Keratinocyte (primary cell): Measurements from ENCODE around the gene FAM3B. TPM values are rescaled to one million over a fixed set of nuclear protein-coding genes. Genes with fewer than 3 reads are reported as not detected.

Experiments used
- DNase-seq: peaks from one replicate; pipeline ENCODE4 v3.0.0-alpha.2; 2011; ENCODE audit warnings: low read depth, missing footprints, low spot score
- FAIRE-seq: peaks from 2 replicates; lab custom pipeline; 2011; peaks lifted over from hg19 to GRCh38; lab: Jason Lieb, UNC
- H2AFZ ChIP-seq: 2 replicates; pipeline ENCODE4 v1.6.0; 2012; ENCODE audit warnings: low read length, control low read depth, inconsistent platforms; ENCODE audit not compliant: control insufficient read depth
- H3K27ac ChIP-seq: 2 replicates; pipeline ENCODE4 v1.5.1; 2011; ENCODE audit warnings: low read length; ENCODE audit not compliant: control insufficient read depth, insufficient read depth
- H3K27me3 ChIP-seq: 3 replicates; pipeline ENCODE4 v1.6.0; 2011; ENCODE audit warnings: low read length; ENCODE audit not compliant: control insufficient read depth, insufficient read depth; ENCODE audit errors: extremely low read depth
- H3K36me3 ChIP-seq, 2 experiments: 2 replicates in 1 of 2; 3 replicates in 1 of 2; pipeline ENCODE4 v1.5.1; 2011; ENCODE audit warnings: low read length in 2 of 2, mild to moderate bottlenecking in 1 of 2; ENCODE audit not compliant: control insufficient read depth in 2 of 2, insufficient read depth in 2 of 2; ENCODE audit errors: extremely low read depth in 1 of 2
- H3K4me1 ChIP-seq: 3 replicates; pipeline ENCODE4 v1.5.1; 2011; ENCODE audit warnings: low read length; ENCODE audit not compliant: control insufficient read depth, insufficient read depth; ENCODE audit errors: extremely low read depth
- H3K4me2 ChIP-seq: 3 replicates; pipeline ENCODE4 v1.6.0; 2011; ENCODE audit warnings: low read depth, low read length; ENCODE audit not compliant: control insufficient read depth, insufficient read depth; ENCODE audit errors: extremely low read depth
- H3K4me3 ChIP-seq, 3 experiments: fragments of 200-600 bp in 1 of 3; sonication (generic) in 1 of 3; 2 replicates in 2 of 3; 3 replicates in 1 of 3; pipeline ENCODE4 v1.5.1; 2011 to 2016; ENCODE audit warnings: low read length in 3 of 3, mild to moderate bottlenecking in 3 of 3, control low read depth in 2 of 3, inconsistent platforms in 1 of 3, low read depth in 1 of 3, mixed read lengths in 1 of 3, mixed run types in 1 of 3, moderate library complexity in 1 of 3; ENCODE audit not compliant: control insufficient read depth in 2 of 3, insufficient read depth in 2 of 3; ENCODE audit errors: extremely low read depth in 1 of 3
- H3K79me2 ChIP-seq: 2 replicates; pipeline ENCODE4 v1.6.0; 2012; ENCODE audit warnings: low read length; ENCODE audit not compliant: control insufficient read depth, insufficient read depth
- H3K9ac ChIP-seq: 3 replicates; pipeline ENCODE4 v1.6.0; 2011; ENCODE audit warnings: low read length; ENCODE audit not compliant: control insufficient read depth, insufficient read depth; ENCODE audit errors: extremely low read depth
- H3K9me1 ChIP-seq: 3 replicates; pipeline ENCODE4 v1.6.0; 2011; ENCODE audit warnings: low read length; ENCODE audit not compliant: control insufficient read depth, insufficient read depth; ENCODE audit errors: extremely low read depth
- H3K9me3 ChIP-seq: 2 replicates; pipeline ENCODE4 v1.5.1; 2012; ENCODE audit warnings: low read depth, low read length; ENCODE audit not compliant: control insufficient read depth
- H4K20me1 ChIP-seq: 3 replicates; pipeline ENCODE4 v1.6.0; 2011; ENCODE audit warnings: low read length; ENCODE audit not compliant: control insufficient read depth, insufficient read depth; ENCODE audit errors: extremely low read depth
- CTCF ChIP-seq, 3 experiments: IDR thresholded peaks in 1 of 3; conservative IDR thresholded peaks in 1 of 3; optimal IDR thresholded peaks in 1 of 3; 2 replicates in 2 of 3; 3 replicates in 1 of 3; pipeline versions ENCODE3 to v1.5.1; 2011; ENCODE audit warnings: low read length in 3 of 3, mild to moderate bottlenecking in 3 of 3, moderate library complexity in 2 of 3, control low read depth in 1 of 3, inconsistent platforms in 1 of 3; ENCODE audit not compliant: insufficient read depth in 2 of 3; ENCODE audit errors: extremely low read depth in 1 of 3
- EZH2 ChIP-seq: IDR thresholded peaks from one replicate; pipeline ENCODE4 v1.6.1; 2012; ENCODE audit warnings: inconsistent platforms, mild to moderate bottlenecking, low read length, moderate library complexity
- dilution Hi-C: fragments of 300-500 bp; cut with MboI; formaldehyde crosslinking; loops from one replicate; pipeline ENCODE4 v1.7.0; 2020; ENCODE audit warnings: low sequenced_read_pairs; ENCODE audit not compliant: extremely low pct_ligation_motif_present
- polyA plus RNA-seq, 5 experiments: library from polyadenylated mRNA; depleted of rRNA in 3 of 5; stranded (reverse) in 3 of 5; stranded (forward) in 1 of 5; unstranded in 1 of 5; fragments of >200 nt; gene quantifications; 1 replicate in 1 of 5; 2 replicates in 3 of 5; 3 replicates in 1 of 5; pipeline versions ENCODE4 v1.2.1 to v1.2.3, GENCODE V29; 2011 to 2012; ENCODE audit warnings: missing spikeins in 2 of 5, low read depth in 1 of 5, low replicate concordance in 1 of 5

FAM3B gene
- polyA plus RNA-seq, 1 donor (not counting 4 experiments of a cell fraction or from before 2014, with no cell fraction given), result not detected

- DNase-seq (no peak), FAIRE-seq (no peak)
- TF ChIP-seq EZH2 (no peak), CTCF (optimal IDR thresholded peaks at IDR 0.05 in 1 of 3, IDR thresholded peaks at IDR 0.05 in 1 of 3, conservative IDR thresholded peaks at IDR 0.05 in 1 of 3; ENCODE audit: extremely low read depth in 1 of 3, insufficient read depth in 2 of 3, low read length in 3 of 3) (no peak)
- Histone ChIP-seq H3K9me1 (no peaks in the 10 kb centered on the region), H2AFZ (no peak overlapping the region), H3K4me1 (no peaks in the 10 kb centered on the region), H3K9ac (no peak overlapping the region), H3K79me2 (no peaks in the 10 kb centered on the region), H3K36me3 (no peaks in the 10 kb centered on the region), H3K4me3 (no peak overlapping the region), H3K4me2 (no peak overlapping the region), H3K27ac (no peak overlapping the region), H4K20me1 (no peaks in the 10 kb centered on the region), H3K9me3 (no peaks in the 10 kb centered on the region), H3K27me3 (peaks cover 4% of the 10 kb centered on the region)
- dilution Hi-C loops, result no loop called here
Measured at GRCh38 chr21:41342035-41342434, 25.4 kb downstream of the FAM3B start.

GRCh38 chr21:41344146-41344545 is 27.5 kb downstream of the FAM3B start:
- no peaks in the 10 kb centered on the region for H4K20me1 ChIP-seq
- H3K9ac ChIP-seq, result no peak overlapping the region
- no peaks in the 10 kb centered on the region for H3K4me1 ChIP-seq
- no peak overlapping the region for H2AFZ ChIP-seq
- no peaks in the 10 kb centered on the region for H3K36me3 ChIP-seq
- H3K9me3 ChIP-seq, result no peaks in the 10 kb centered on the region
- H3K4me2 ChIP-seq, result no peak overlapping the region
- FAIRE-seq, result no peak
- no peak overlapping the region for H3K27ac ChIP-seq
- no peak for DNase-seq
- H3K4me3 ChIP-seq, result no peak overlapping the region
- no peaks in the 10 kb centered on the region for H3K79me2 ChIP-seq
- no peaks in the 10 kb centered on the region for H3K9me1 ChIP-seq
- dilution Hi-C loops, result no loop called here
- no peak for TF ChIP-seq EZH2
- TF ChIP-seq CTCF (optimal IDR thresholded peaks at IDR 0.05 in 1 of 3, IDR thresholded peaks at IDR 0.05 in 1 of 3, conservative IDR thresholded peaks at IDR 0.05 in 1 of 3; ENCODE audit: extremely low read depth in 1 of 3, insufficient read depth in 2 of 3, low read length in 3 of 3), result no peak
- peaks cover 4% of the 10 kb centered on the region for H3K27me3 ChIP-seq
